ENCODE data around the gene TOLLIP. TPM values are rescaled to one million over a fixed set of nuclear protein-coding genes. Genes with fewer than 3 reads are reported as not detected.

The TOLLIP gene
- total and polyA plus RNA-seq, 9 of the 15 experiments (the other 6 are each of a cell fraction or from before 2014, with no cell fraction given) = 0.23 to 22.8 (median 7.1) TPM

- no peak for TF ChIP-seq ZBTB43 (CRISPR knock-in tag; IDR thresholded peaks at IDR 0.05)
- TF ChIP-seq CREB1 (IDR thresholded peaks at IDR 0.05) = no peak
- TF ChIP-seq CREB1 (CRISPR knock-in tag; IDR thresholded peaks at IDR 0.05) = no peak
- no peak for TF ChIP-seq ZNF253 (CRISPR knock-in tag; conservative IDR thresholded peaks at IDR 0.05)
- TF ChIP-seq GATA2 (CRISPR knock-in tag; IDR thresholded peaks at IDR 0.05) = no peak
- TF ChIP-seq ZKSCAN8 (CRISPR knock-in tag; IDR thresholded peaks at IDR 0.05) = no peak
- no peak for TF ChIP-seq MCM2 (IDR thresholded peaks at IDR 0.05; ENCODE audit: low read depth)
- no peak for TF ChIP-seq RERE (CRISPR knock-in tag; IDR thresholded peaks at IDR 0.05; ENCODE audit: borderline replicate concordance)
- no peak for TF ChIP-seq CHD1 (IDR thresholded peaks at IDR 0.05; ENCODE audit: low read length)
- no peak for TF ChIP-seq THRAP3 (IDR thresholded peaks at IDR 0.05; ENCODE audit: borderline replicate concordance)
- TF ChIP-seq TAF7 (tag; IDR thresholded peaks at IDR 0.05) = no peak
- TF ChIP-seq MAFF (IDR thresholded peaks at IDR 0.05; ENCODE audit: low read length) = no peak
- TF ChIP-seq ZFX (CRISPR knock-in tag; IDR thresholded peaks at IDR 0.05) = no peak
- TF ChIP-seq NFE2 (IDR thresholded peaks at IDR 0.05; ENCODE audit: low read depth) = no peak
Measured at GRCh38 chr11:1296287-1296686, 13.1 kb downstream of the TOLLIP start (continued).

Measured in K562 (cell line).